K562 (cell line): Measurements from ENCODE around the gene SETD1B. TPM values are rescaled to one million over a fixed set of nuclear protein-coding genes. Genes with fewer than 3 reads are reported as not detected.

Experiments used
- ATAC-seq: fragments of 200-7000 bp; cut with Tn5 transposase; 3 replicates; pipeline ENCODE4 v1.9.1; 2020; ENCODE audit warnings: moderate library complexity
- BruUV-seq: library from RNA; stranded (reverse); fragments of 400-500 nt; replicated peaks from 2 replicates; lab custom pipeline; 2021; lab: Mats Ljungman, UMichigan
- CTCF ChIA-PET: fragments of 300-600 bp; formaldehyde crosslinking; extraction: SDS; loops from one replicate; lab custom pipeline; 2021; ENCODE audit warnings: low intra/inter-chr PET ratio; lab: Yijun Ruan, JAX
- POLR2A ChIA-PET: fragments of 300-600, 350-650 bp; sonication (Branson Sonifier 250); formaldehyde crosslinking; extraction: SDS; loops from one replicate; lab custom pipeline; 2021; ENCODE audit warnings: antibody characterized with exemption, inconsistent platforms; lab: Yijun Ruan, JAX
- DNase-seq, 4 experiments: peaks; one replicate each; pipeline versions ENCODE4 v3.0.0 to v3.0.0-alpha.2; 2011 to 2018; ENCODE audit warnings: low spot score in 3 of 4, mixed read lengths in 3 of 4; ENCODE audit errors: extremely low read depth in 1 of 4
- FAIRE-seq: peaks from 2 replicates; lab custom pipeline; 2011; peaks lifted over from hg19 to GRCh38; lab: Jason Lieb, UNC
- H2AFZ ChIP-seq: 2 replicates; pipeline ENCODE4 v1.6.0; 2011; ENCODE audit warnings: low read depth, low read length, control low read depth, inconsistent platforms
- H3K27ac ChIP-seq: fragments of 200-600 bp; 3 replicates; pipeline ENCODE4 v1.8.0; 2011; ENCODE audit warnings: low read depth, mild to moderate bottlenecking, control low read depth, inconsistent platforms, low read length, moderate library complexity, mixed read lengths; ENCODE audit errors: extremely low read depth
- H3K27me3 ChIP-seq, 2 experiments: fragments of 300-600 bp in 1 of 2; 2 replicates in 1 of 2; 3 replicates in 1 of 2; pipeline versions ENCODE4 v1.6.0 to v1.8.0; 2011; ENCODE audit warnings: inconsistent platforms in 2 of 2, low read length in 2 of 2, mild to moderate bottlenecking in 1 of 2, mixed read lengths in 1 of 2, moderate library complexity in 1 of 2; ENCODE audit not compliant: control insufficient read depth in 2 of 2, insufficient read depth in 2 of 2
- H3K36me3 ChIP-seq: fragments of 300-600 bp; 3 replicates; pipeline ENCODE4 v1.8.0; 2011; ENCODE audit warnings: mild to moderate bottlenecking, low read length, inconsistent platforms; ENCODE audit not compliant: control insufficient read depth, insufficient read depth
- H3K4me1 ChIP-seq, 2 experiments: fragments of 200-600 bp in 1 of 2; replicated peaks in 1 of 2; 2 replicates in 1 of 2; 3 replicates in 1 of 2; pipeline versions ENCODE4 v1.5.1 to v1.8.0; 2011; ENCODE audit warnings: inconsistent platforms in 2 of 2, low read length in 2 of 2, mild to moderate bottlenecking in 1 of 2, mixed read lengths in 1 of 2, moderate library complexity in 1 of 2; ENCODE audit not compliant: control insufficient read depth in 2 of 2, insufficient read depth in 2 of 2
- H3K4me2 ChIP-seq: 2 replicates; pipeline ENCODE4 v1.6.1; 2011; ENCODE audit warnings: low read length, control low read depth, inconsistent platforms, mixed read lengths; ENCODE audit not compliant: insufficient read depth
- H3K4me3 ChIP-seq: fragments of 200-600 bp; sonication (generic), shearing (Covaris generic); 2 replicates; pipeline ENCODE4 v1.5.1; 2016; ENCODE audit warnings: control low read depth, inconsistent platforms
- H3K79me2 ChIP-seq: fragments of 200-600 bp; 3 replicates; pipeline ENCODE4 v1.8.0; 2011; ENCODE audit warnings: low read length, inconsistent platforms; ENCODE audit not compliant: control insufficient read depth, insufficient read depth
- H3K9ac ChIP-seq, 2 experiments: 2 replicates each; pipeline versions ENCODE4 v1.6.0 to v1.6.1; 2011; ENCODE audit warnings: low read depth in 2 of 2, low read length in 2 of 2, control low read depth in 1 of 2, inconsistent platforms in 1 of 2, mild to moderate bottlenecking in 1 of 2, mixed read lengths in 1 of 2; ENCODE audit not compliant: insufficient read depth in 1 of 2
- H3K9me1 ChIP-seq: one replicate; pipeline ENCODE4 v1.6.0; 2011; ENCODE audit warnings: inconsistent platforms, mild to moderate bottlenecking, low read length, moderate library complexity; ENCODE audit not compliant: control insufficient read depth, insufficient read depth
- H3K9me3 ChIP-seq: replicated peaks from 2 replicates; pipeline ENCODE4 v1.5.1; 2011; ENCODE audit warnings: low read depth, low read length, inconsistent platforms; ENCODE audit not compliant: control insufficient read depth, insufficient read depth
- H4K20me1 ChIP-seq: replicated peaks from 2 replicates; pipeline ENCODE4 v1.6.1; 2011; ENCODE audit warnings: low read length, inconsistent platforms, mixed read lengths; ENCODE audit not compliant: control insufficient read depth, insufficient read depth
- NUFIP1 ChIP-seq: fragments of 450-650 bp; IDR thresholded peaks from 2 replicates; pipeline ENCODE4 v1.6.1; 2018; ENCODE audit not compliant: partially characterized antibody
- POLR2G ChIP-seq: fragments of 200-400 bp; formaldehyde crosslinking; IDR thresholded peaks from 2 replicates; pipeline ENCODE4 v1.6.1; 2017; ENCODE audit warnings: low read depth, mild to moderate bottlenecking, antibody characterized with exemption, low read length, moderate library complexity
- RBFOX2 ChIP-seq: fragments of 200-400 bp; formaldehyde crosslinking; IDR thresholded peaks from 2 replicates; pipeline ENCODE4 v1.6.1; 2017; ENCODE audit warnings: low read depth, mild to moderate bottlenecking, low read length, moderate library complexity
- ZNF282 ChIP-seq: sonication (generic); formaldehyde crosslinking; IDR thresholded peaks from 2 replicates; pipeline ENCODE4 v1.8.1; 2023; ENCODE audit warnings: missing genetic modification reagents
- WGBS: fragments of 100-300 bp; shearing (Covaris generic); methylation state at CpG from one replicate; pipeline ENCODE4 v1.1.6; 2016; ENCODE audit warnings: low coverage, mixed read lengths; ENCODE audit not compliant: insufficient coverage; ENCODE audit errors: missing lambda C conversion rate; 5-methylcytosine and 5-hydroxymethylcytosine counted together
- in situ Hi-C: fragments of 300-500 bp; cut with MboI; formaldehyde crosslinking; loops from 4 replicates; pipeline ENCODE4 v1.15.0; 2018; ENCODE audit warnings: inconsistent platforms, mixed read lengths
- intact Hi-C: fragments of 100-400 bp; cut with micrococcal nuclease; formaldehyde crosslinking; loops from 2 replicates; pipeline ENCODE4 v1.14.2; 2022
- polyA plus RNA-seq, 8 experiments: library from polyadenylated mRNA; depleted of rRNA in 4 of 8; stranded (reverse) in 5 of 8; unstranded in 3 of 8; fragments of >200 nt; fragmentation: Nextera tagmentation in 2 of 8; fragmentation: Illumina TruSeq in 1 of 8; extraction: Ambion mirVana in 2 of 8; extraction: Trizol in 1 of 8; gene quantifications; 2 replicates each; pipeline versions ENCODE4 v1.2.1 to v1.2.3, GENCODE V29; 2011 to 2014; ENCODE audit warnings: inconsistent platforms in 1 of 8, missing spikeins in 1 of 8
- total RNA-seq, 7 experiments: library from RNA; depleted of rRNA in 6 of 7; stranded (reverse); fragments of >200 nt in 6 of 7; fragmentation: Illumina TruSeq in 2 of 7; extraction: Trizol in 2 of 7; gene quantifications; 2 replicates each; pipeline versions ENCODE4 v1.2.1 to v1.2.3, GENCODE V29; 2011 to 2021; ENCODE audit warnings: low replicate concordance in 1 of 7

The SETD1B gene
- total and polyA plus RNA-seq, 9 of the 15 experiments (the other 6 are each of a cell fraction or from before 2014, with no cell fraction given): 0.48 to 26.6 (median 2.3) TPM

GRCh38 chr12:121817648-121818043 lies 13.8 kb downstream of the SETD1B start:
- no peaks in the 10 kb centered on the region for H3K9me3 ChIP-seq
- in situ Hi-C loops (no loop called here), intact Hi-C loops (no loop called here)
- peaks cover 17% of the 10 kb centered on the region for H3K79me2 ChIP-seq
- no TSS peak for BruUV-seq
- FAIRE-seq (no peak), DNase-seq (no peak), ATAC-seq (no peak)
- no peak overlapping the region for H2AFZ ChIP-seq
- peaks cover 4% of the 10 kb centered on the region; the same call in 1 of the 2 replicates for H4K20me1 ChIP-seq
- ChIA-PET POLR2A (interaction anchor here (0.6 kb wide), 1 partner anchor 1220 kb away, joined by 3 read pairs; no protein-coding TSS in a partner anchor), CTCF (no interaction called here)
- peaks cover 87% of the 10 kb centered on the region for H3K36me3 ChIP-seq
- no peaks in the 10 kb centered on the region for H3K27me3 ChIP-seq
- TF ChIP-seq RBFOX2: peak; percentile 31; the same call in 1 of the 2 replicates
- no peak for TF ChIP-seq ZNF282
- 97% methylated on average over 11 of the region's 18 CpGs for WGBS
- H3K4me3 ChIP-seq: no peak overlapping the region
- no peaks in the 10 kb centered on the region for H3K9me1 ChIP-seq
- peak overlapping the region in 1 of 2 experiments; percentile 48; a peak in 1 of 4 replicates for H3K9ac ChIP-seq
- no peak overlapping the region for H3K4me2 ChIP-seq
- H3K27ac ChIP-seq: no peak overlapping the region
- peaks cover 7 to 18% of the 10 kb centered on the region in 2 experiments; a peak in 3 of 5 replicates for H3K4me1 ChIP-seq

- no peak overlapping the region for H3K4me2 ChIP-seq
- H3K9me1 ChIP-seq: no peaks in the 10 kb centered on the region
- WGBS: 97% methylated on average over 15 of the region's 22 CpGs
- no peak overlapping the region; a peak in 1 of 4 replicates for H3K9ac ChIP-seq
- in situ Hi-C loops (no loop called here), intact Hi-C loops (no loop called here)
- peaks cover 86% of the 10 kb centered on the region for H3K36me3 ChIP-seq
- H2AFZ ChIP-seq: no peak overlapping the region
- H3K9me3 ChIP-seq: no peaks in the 10 kb centered on the region
- ChIA-PET CTCF (no interaction called here), POLR2A (no interaction called here)
- no peak for DNase-seq
- no peak overlapping the region for H3K4me3 ChIP-seq
- no peaks in the 10 kb centered on the region; the same call in 1 of the 2 replicates for H4K20me1 ChIP-seq
- peaks cover 3% of the 10 kb centered on the region; the same call in 1 of the 3 replicates for H3K79me2 ChIP-seq
- peaks cover 0 to 9% of the 10 kb centered on the region in 2 experiments; a peak in 2 of 5 replicates for H3K4me1 ChIP-seq
- H3K27me3 ChIP-seq: no peaks in the 10 kb centered on the region
- ATAC-seq: no peak
- no peak overlapping the region for H3K27ac ChIP-seq
- BruUV-seq: no TSS peak
- FAIRE-seq: no peak
- TF ChIP-seq NUFIP1: no peak
- TF ChIP-seq POLR2G: peak; percentile 48; the same call in 1 of the 2 replicates
- peak; percentile 40; the same call in 1 of the 2 replicates for TF ChIP-seq RBFOX2
Observed at GRCh38 chr12:121819212-121819949, 15.6 kb downstream of the SETD1B start.
